Lower leg skin (tissue), 4 donors: ENCODE results near the gene MAP1B. TPM values are rescaled to one million over a fixed set of nuclear protein-coding genes. Genes with fewer than 3 reads are reported as not detected.

ENCODE experiments used
- DNase-seq, 2 donors: peaks; one replicate each; pipeline ENCODE4 v3.0.0-alpha.2; 2019; ENCODE audit warnings: low spot score in 2 of 2
- H3K4me3 ChIP-seq: fragments of 200-600 bp; sonication (generic); 2 replicates; pipeline ENCODE4 v1.5.1; 2017; ENCODE audit warnings: mild to moderate bottlenecking, low read depth; ENCODE audit not compliant: poor library complexity, severe bottlenecking
- CTCF ChIP-seq, 3 donors: fragments of 450-650 bp; IDR thresholded peaks; one replicate each; pipeline ENCODE4 v1.5.1; 2016; ENCODE audit warnings: antibody characterized with exemption in 3 of 3, mild to moderate bottlenecking in 3 of 3, moderate library complexity in 2 of 3
- POLR2A ChIP-seq, 2 donors: fragments of 450-650 bp; IDR thresholded peaks; one replicate each; pipeline ENCODE4 v1.6.1; 2016 to 2017; ENCODE audit warnings: antibody characterized with exemption in 2 of 2, mild to moderate bottlenecking in 1 of 2, moderate library complexity in 1 of 2
- WGBS, 2 donors: methylation state at CpG; one replicate each; pipeline ENCODE4 v1.1.5; 2018; 5-methylcytosine and 5-hydroxymethylcytosine counted together
- intact Hi-C: fragments of 100-400 bp; cut with DNase I; formaldehyde crosslinking; loops from one replicate; pipeline ENCODE4 v1.15.0; 2023; ENCODE audit warnings: low total_unique reads
- total RNA-seq, 4 donors: library from RNA; depleted of rRNA; stranded (reverse); fragments of >200 nt; gene quantifications; one replicate each; pipeline ENCODE4 v1.1.0, GENCODE V29; 2016

Gene MAP1B
- total RNA-seq, 4 donors from 2014 or later, result 26.3 to 218 (median 73.9) TPM

DNA sequence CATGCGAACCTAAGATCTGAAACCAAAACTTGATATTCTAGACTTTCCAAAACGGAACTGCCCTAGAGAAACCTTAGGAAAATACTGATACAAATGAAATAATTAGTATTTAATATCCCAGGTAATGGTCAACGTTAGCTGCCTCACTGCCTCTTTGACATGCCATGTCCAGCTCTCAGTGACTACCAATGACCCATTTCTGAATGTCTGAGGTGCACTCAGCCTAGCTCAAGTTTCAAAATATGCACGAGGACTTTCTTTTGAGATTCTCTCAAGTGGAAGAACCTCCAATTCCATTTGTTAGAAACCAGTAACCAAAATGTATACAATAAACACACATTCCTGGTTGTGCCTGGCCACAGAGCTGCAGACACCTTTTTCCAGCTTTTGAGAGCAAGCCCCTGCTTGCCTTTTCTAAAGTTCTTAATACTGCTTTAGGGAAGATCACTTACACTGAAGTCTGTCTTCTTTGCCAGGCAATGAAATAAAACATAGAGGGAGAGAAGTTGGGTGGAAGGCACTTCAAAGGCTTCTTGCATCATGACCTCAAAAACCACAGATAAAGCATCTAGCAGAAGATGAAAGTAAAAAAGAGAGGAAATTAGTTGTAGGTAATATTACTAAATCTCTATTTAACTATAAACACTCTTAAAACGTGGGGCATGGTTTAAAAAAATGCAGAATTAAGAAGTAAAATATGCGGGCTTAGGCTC is 124.9 kb downstream of the MAP1B start:
- DNase-seq, result no peak
- 59 to 63% methylated on average over 6 of the region's 6 CpGs for WGBS, 2 donors
- TF ChIP-seq CTCF (IDR thresholded peaks at IDR 0.05), result no peak
- TF ChIP-seq POLR2A (IDR thresholded peaks at IDR 0.05), result no peak

DNA sequence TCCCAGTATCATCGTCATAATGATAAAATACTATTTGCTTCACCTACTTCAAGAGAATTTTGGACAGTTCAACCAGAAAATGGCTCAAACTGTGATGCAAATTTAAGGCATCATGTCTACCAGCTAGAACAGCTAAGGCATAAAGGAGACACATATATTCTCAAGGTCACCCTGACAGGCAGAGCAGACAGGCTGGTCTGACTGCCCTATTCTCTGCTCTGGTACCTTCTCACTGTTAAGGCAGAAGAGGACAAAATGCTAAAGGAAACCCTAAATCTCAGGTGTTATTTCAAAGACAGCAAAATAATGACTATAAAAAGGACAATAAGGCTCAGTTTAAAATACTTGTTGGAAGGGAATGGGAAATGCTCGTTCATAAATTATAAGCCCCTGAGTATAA is 125.6 kb downstream of the MAP1B start:
- H3K4me3 ChIP-seq, result no peak overlapping the region
- intact Hi-C loops, result no loop called here
- WGBS, 2 donors, result 77 to 79% methylated on average over 2 of the region's 2 CpGs
- DNase-seq, result no peak
- no peak for TF ChIP-seq CTCF (IDR thresholded peaks at IDR 0.05)
- TF ChIP-seq POLR2A (IDR thresholded peaks at IDR 0.05), result no peak

More for the DNA sequence above, 124.9 kb downstream of the MAP1B start:
- intact Hi-C loops, result no loop called here
- no peak overlapping the region for H3K4me3 ChIP-seq

GRCh38 chr5:72233835-72234234 is 126.6 kb downstream of the MAP1B start:
- intact Hi-C loops, result no loop called here
- H3K4me3 ChIP-seq, result no peak overlapping the region
- TF ChIP-seq POLR2A (IDR thresholded peaks at IDR 0.05) (no peak), CTCF (IDR thresholded peaks at IDR 0.05) (no peak)
- 51 to 60% methylated on average over 1 of the region's 1 CpG for WGBS, 2 donors
- no peak for DNase-seq

DNA sequence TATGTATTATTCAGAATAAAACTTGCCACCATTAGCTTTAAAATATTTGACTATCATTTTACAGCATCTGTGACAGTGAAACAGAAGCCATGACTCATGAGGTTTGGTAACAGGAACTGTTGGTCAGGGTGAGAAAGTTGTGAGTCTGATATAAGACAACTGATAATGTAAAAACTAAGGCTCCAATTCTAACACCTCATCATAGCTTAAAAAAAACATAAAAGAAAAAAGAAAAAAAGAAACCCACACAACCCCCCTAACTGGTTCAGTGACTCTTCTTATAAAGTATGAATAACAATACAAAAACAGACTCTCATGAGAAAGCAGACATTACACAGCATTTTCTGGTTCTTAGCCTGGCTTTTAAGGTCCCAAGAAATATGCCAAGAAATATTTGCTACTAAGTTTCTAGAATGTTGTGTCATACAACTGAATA is 127.0 kb downstream of the MAP1B start:
- H3K4me3 ChIP-seq, result no peak overlapping the region
- no peak for TF ChIP-seq CTCF (IDR thresholded peaks at IDR 0.05)
- TF ChIP-seq POLR2A (IDR thresholded peaks at IDR 0.05), result no peak
- intact Hi-C loops, result no loop called here
- no peak for DNase-seq

DNA sequence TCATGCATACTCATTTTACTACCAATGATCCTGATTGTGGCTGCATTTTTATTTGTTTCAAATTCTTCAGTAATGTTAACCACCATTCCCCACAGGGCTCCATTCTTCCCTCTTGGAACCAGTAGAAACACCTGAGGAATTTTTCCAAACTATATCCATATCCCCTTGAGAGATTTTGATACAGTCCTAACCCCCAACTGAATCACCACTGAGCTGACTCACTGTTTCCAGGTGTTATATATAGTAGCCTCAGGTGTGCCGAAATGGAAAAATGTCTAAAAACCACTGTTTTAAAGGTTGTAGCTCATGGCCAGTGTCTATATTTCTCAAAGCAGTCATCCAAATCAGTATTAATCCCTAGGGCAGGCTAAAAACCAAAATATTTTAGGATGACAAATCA is 127.6 kb downstream of the MAP1B start:
- intact Hi-C loops, result no loop called here
- WGBS, 2 donors, result 91 to 97% methylated on average over 1 of the region's 1 CpG
- TF ChIP-seq CTCF (IDR thresholded peaks at IDR 0.05), result no peak
- no peak for TF ChIP-seq POLR2A (IDR thresholded peaks at IDR 0.05)
- no peak for DNase-seq
- H3K4me3 ChIP-seq, result no peak overlapping the region

DNA sequence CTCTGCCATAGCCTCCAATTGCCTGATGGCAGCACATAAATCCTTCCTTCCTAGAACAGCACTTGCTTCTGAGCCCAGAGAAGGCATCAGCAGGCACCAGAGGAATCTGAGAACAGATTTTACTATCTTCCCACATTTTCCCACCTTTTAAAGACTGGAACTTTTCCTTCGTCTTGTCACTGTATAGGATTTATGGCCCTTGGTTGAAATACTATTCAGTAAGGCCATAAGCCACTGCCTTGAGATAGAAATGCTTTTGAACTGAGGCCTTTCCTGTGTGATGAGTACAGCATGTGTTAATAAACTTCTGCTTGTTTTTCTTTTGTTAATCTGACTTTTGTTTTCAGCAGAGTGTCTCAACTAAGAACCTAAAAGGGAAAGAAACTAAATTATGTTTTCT is 128.4 kb downstream of the MAP1B start:
- intact Hi-C loops, result no loop called here
- TF ChIP-seq CTCF (IDR thresholded peaks at IDR 0.05) (no peak), POLR2A (IDR thresholded peaks at IDR 0.05) (no peak)
- no peak overlapping the region for H3K4me3 ChIP-seq
- 93 to 96% methylated on average over 1 of the region's 1 CpG for WGBS, 2 donors
- no peak for DNase-seq
